ENCODE measurements around the gene DUSP28. TPM values are rescaled to one million over a fixed set of nuclear protein-coding genes. Genes with fewer than 3 reads are reported as not detected.

DUSP28 gene, protein sequence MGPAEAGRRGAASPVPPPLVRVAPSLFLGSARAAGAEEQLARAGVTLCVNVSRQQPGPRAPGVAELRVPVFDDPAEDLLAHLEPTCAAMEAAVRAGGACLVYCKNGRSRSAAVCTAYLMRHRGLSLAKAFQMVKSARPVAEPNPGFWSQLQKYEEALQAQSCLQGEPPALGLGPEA
- total RNA-seq: 8.6 and 10.7 TPM in 2 replicates

DNA sequence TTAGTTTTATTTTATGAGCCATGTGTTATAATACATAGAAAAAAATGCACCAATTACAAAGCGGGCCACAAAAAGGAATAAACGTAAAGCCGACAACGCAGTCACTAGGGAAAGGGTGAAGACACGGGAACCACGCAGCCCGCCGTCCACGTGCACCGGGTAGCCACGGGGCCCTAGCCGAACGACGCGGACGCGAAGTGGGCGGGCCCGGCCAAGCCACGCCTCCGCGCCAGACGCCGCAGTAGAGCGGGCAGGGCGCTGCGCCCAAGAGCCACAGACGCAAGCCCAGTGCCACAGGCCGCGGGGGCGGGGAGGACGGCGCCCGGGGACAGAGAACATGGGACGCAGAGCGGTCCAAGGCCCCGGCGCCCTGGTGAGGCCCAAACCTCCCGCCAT, at the start of gene DUSP28:
Gene DUSP28 (plus strand): TSS at position 274 of the 396 bp plus-strand sequence. CDS start 328 bp downstream, outside the sequence.
- H3K4me1 Mint-ChIP-seq (ENCODE audit: low read depth): peaks cover 69% of the 10 kb centered on the region
- peak within 1 kb of the TSS; percentile 90 for H3K4me3 Mint-ChIP-seq
- intact Hi-C loops (cut with micrococcal nuclease): loop anchor here (2.0 to 10.0 kb wide), 7 partner anchors 125 to 1321 kb away; partner anchors contain the start of genes COPS9, FARP2, GPC1 and NDUFA10
- peaks cover 32% of the 10 kb centered on the region for H3K36me3 Mint-ChIP-seq (ENCODE audit: low read depth)
- peak; percentile 91 for DNase-seq (ENCODE audit: low spot score)
- no peaks in the 10 kb centered on the region for H3K27me3 Mint-ChIP-seq (ENCODE audit: insufficient read depth)
- H3K9me3 Mint-ChIP-seq: no peaks in the 10 kb centered on the region
- H3K27ac Mint-ChIP-seq: peak within 1 kb of the TSS; percentile 95

GRCh38 chr2:240510513-240511210, 49.5 kb upstream of the DUSP28 start:
- DNase-seq (ENCODE audit: low spot score): no peak
- H3K4me1 Mint-ChIP-seq (ENCODE audit: low read depth): peaks cover 9% of the 10 kb centered on the region
- no peaks in the 10 kb centered on the region for H3K27me3 Mint-ChIP-seq (ENCODE audit: insufficient read depth)
- intact Hi-C loops (cut with micrococcal nuclease): loop anchor here (5.0 to 10.0 kb wide), 2 partner anchors 112 to 194 kb away; no protein-coding TSS in a partner anchor
- no peak overlapping the region for H3K27ac Mint-ChIP-seq
- no peaks in the 10 kb centered on the region for H3K9me3 Mint-ChIP-seq
- no peak overlapping the region for H3K4me3 Mint-ChIP-seq
- no peaks in the 10 kb centered on the region for H3K36me3 Mint-ChIP-seq (ENCODE audit: low read depth)

- intact Hi-C loops (cut with micrococcal nuclease): loop anchor here (5.0 to 10.0 kb wide), 2 partner anchors 111 to 193 kb away; no protein-coding TSS in a partner anchor
- peaks cover 9% of the 10 kb centered on the region for H3K4me1 Mint-ChIP-seq (ENCODE audit: low read depth)
Observed at GRCh38 chr2:240511351-240512108, 48.6 kb upstream of the DUSP28 start.

DNA sequence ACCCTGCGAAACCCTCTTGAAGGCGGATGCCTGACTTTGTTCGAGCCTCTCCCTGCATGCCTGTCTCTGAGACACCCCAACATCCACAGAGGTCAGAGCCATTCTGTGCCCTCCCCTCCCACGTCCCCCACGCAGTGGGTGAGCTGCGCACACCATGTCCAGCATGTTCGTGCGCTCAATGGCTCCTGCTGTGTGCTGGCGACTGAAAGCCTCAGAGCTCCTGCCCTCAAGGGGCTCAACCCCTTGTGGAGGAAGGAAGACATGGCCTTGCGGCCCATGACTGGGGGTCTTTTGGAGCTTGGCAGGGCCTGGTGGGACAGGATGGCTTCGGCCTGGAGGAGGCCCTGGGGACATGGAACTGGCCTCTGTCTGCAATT, 48.1 kb upstream of the DUSP28 start:
- no peak for DNase-seq (ENCODE audit: low spot score)
- peaks cover 2% of the 10 kb centered on the region for H3K36me3 Mint-ChIP-seq (ENCODE audit: low read depth)
- peaks cover 9% of the 10 kb centered on the region for H3K4me1 Mint-ChIP-seq (ENCODE audit: low read depth)
- H3K27me3 Mint-ChIP-seq (ENCODE audit: insufficient read depth): no peaks in the 10 kb centered on the region
- intact Hi-C loops (cut with micrococcal nuclease): loop anchor here (5.0 to 10.0 kb wide), 2 partner anchors 110 to 193 kb away; no protein-coding TSS in a partner anchor
- no peak overlapping the region for H3K27ac Mint-ChIP-seq
- H3K9me3 Mint-ChIP-seq: no peaks in the 10 kb centered on the region
- no peak overlapping the region for H3K4me3 Mint-ChIP-seq

More at GRCh38 chr2:240511351-240512108, 48.6 kb upstream of the DUSP28 start:
- H3K4me3 Mint-ChIP-seq: no peak overlapping the region
- no peak for DNase-seq (ENCODE audit: low spot score)
- H3K9me3 Mint-ChIP-seq: no peaks in the 10 kb centered on the region
- no peaks in the 10 kb centered on the region for H3K27me3 Mint-ChIP-seq (ENCODE audit: insufficient read depth)
- peaks cover under 1% of the 10 kb centered on the region for H3K36me3 Mint-ChIP-seq (ENCODE audit: low read depth)
- no peak overlapping the region for H3K27ac Mint-ChIP-seq

- no peak overlapping the region for H3K27ac Mint-ChIP-seq
- no peak for DNase-seq (ENCODE audit: low spot score)
- H3K4me1 Mint-ChIP-seq (ENCODE audit: low read depth): peaks cover 9% of the 10 kb centered on the region
- no peak overlapping the region for H3K4me3 Mint-ChIP-seq
- H3K27me3 Mint-ChIP-seq (ENCODE audit: insufficient read depth): no peaks in the 10 kb centered on the region
- H3K36me3 Mint-ChIP-seq (ENCODE audit: low read depth): peaks cover 2% of the 10 kb centered on the region
- H3K9me3 Mint-ChIP-seq: no peaks in the 10 kb centered on the region
- intact Hi-C loops (cut with micrococcal nuclease): loop anchor here (5.0 to 10.0 kb wide), 2 partner anchors 109 to 192 kb away; no protein-coding TSS in a partner anchor
Observed at GRCh38 chr2:240512666-240513535, 47.3 kb upstream of the DUSP28 start.

DNA sequence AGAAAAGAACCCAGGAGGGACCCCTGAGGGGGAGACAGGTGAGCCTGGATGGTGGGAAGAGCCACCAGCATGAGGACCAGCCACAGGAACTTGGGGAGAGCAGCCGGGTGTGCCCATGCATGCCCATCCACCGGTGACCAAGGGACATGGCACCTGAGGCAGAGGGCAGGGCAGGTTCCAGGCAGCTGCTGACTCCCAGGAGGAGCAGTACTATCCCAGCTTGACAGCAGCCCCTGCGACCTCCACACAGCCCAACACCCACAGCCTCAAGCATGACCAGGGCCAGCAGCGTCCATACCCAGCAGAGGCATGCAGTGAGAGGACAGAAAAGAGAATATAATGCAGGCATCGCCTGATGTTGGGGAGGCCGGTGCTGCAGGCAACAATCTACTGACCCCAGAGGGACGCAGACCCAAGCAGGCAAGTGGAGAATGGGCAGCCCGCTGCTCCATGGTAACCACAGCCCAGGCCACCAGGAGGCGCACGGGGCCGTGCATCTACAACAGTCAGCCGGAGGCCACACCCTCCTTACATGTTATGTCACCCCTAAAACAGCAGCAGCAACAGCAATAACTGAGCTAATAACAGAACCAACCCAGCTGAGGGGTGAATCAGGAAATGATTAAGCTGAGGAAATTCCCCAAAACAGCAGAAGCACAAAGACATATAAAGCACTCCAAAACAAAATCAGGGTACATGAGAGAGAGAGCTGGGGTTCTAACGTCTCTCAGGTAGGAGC, 46.4 kb upstream of the DUSP28 start:
- Mint-ChIP-seq H3K36me3 (ENCODE audit: low read depth) (peaks cover 2% of the 10 kb centered on the region), H3K27me3 (ENCODE audit: insufficient read depth) (no peaks in the 10 kb centered on the region), H3K4me1 (ENCODE audit: low read depth) (peaks cover 9% of the 10 kb centered on the region), H3K9me3 (no peaks in the 10 kb centered on the region), H3K27ac (peak overlapping the region; percentile 9), H3K4me3 (no peak overlapping the region)
- DNase-seq (ENCODE audit: low spot score): peak; percentile 74
- intact Hi-C loops (cut with micrococcal nuclease): loop anchor here (1.0 to 10.0 kb wide), 6 partner anchors 48 to 327 kb away; partner anchors contain the start of gene CAPN10

- intact Hi-C loops (cut with micrococcal nuclease): loop anchor here (1.0 to 10.0 kb wide), 6 partner anchors 47 to 326 kb away; partner anchors contain the start of gene CAPN10
- Mint-ChIP-seq H3K4me1 (ENCODE audit: low read depth) (peaks cover 9% of the 10 kb centered on the region), H3K9me3 (no peaks in the 10 kb centered on the region), H3K36me3 (ENCODE audit: low read depth) (peaks cover 4% of the 10 kb centered on the region), H3K27me3 (ENCODE audit: insufficient read depth) (peaks cover 1% of the 10 kb centered on the region), H3K4me3 (no peak overlapping the region), H3K27ac (no peak overlapping the region)
- no peak for DNase-seq (ENCODE audit: low spot score)
Observed at GRCh38 chr2:240514631-240515030, 45.5 kb upstream of the DUSP28 start.

- peaks cover 9% of the 10 kb centered on the region for H3K4me1 Mint-ChIP-seq (ENCODE audit: low read depth)
- H3K27me3 Mint-ChIP-seq (ENCODE audit: insufficient read depth): peaks cover 1% of the 10 kb centered on the region
- H3K36me3 Mint-ChIP-seq (ENCODE audit: low read depth): peaks cover 6% of the 10 kb centered on the region
- intact Hi-C loops (cut with micrococcal nuclease): loop anchor here (10.0 kb wide), 1 partner anchor 187 kb away; no protein-coding TSS in a partner anchor
- DNase-seq (ENCODE audit: low spot score): no peak
- peaks cover 2% of the 10 kb centered on the region for H3K9me3 Mint-ChIP-seq
- no peak overlapping the region for H3K27ac Mint-ChIP-seq
- no peak overlapping the region for H3K4me3 Mint-ChIP-seq
Observed at GRCh38 chr2:240517342-240517741, 42.8 kb upstream of the DUSP28 start.

DNA sequence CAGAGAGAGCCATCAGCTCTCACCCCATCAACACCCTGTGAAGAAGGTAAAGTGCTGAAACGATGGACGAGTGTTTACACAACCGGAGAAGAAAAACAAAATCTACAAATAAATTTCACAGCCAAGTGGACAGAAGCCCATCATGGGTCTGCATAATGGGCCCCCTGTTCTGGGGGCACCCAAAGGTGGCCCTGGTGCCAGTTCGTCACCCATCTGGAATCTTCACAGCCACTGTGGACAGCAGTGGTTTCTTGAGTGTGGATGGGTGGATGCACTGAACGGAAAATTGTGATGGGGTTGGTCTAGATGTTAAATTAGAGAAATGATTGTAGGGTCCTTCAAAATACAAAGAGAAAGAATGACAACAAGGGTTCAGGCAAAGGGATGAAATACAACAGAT, 41.2 kb upstream of the DUSP28 start:
- H3K4me3 Mint-ChIP-seq: no peak overlapping the region
- no peak for DNase-seq (ENCODE audit: low spot score)
- H3K36me3 Mint-ChIP-seq (ENCODE audit: low read depth): peaks cover 12% of the 10 kb centered on the region
- H3K4me1 Mint-ChIP-seq (ENCODE audit: low read depth): peaks cover 6% of the 10 kb centered on the region
- H3K9me3 Mint-ChIP-seq: peaks cover 11% of the 10 kb centered on the region
- H3K27me3 Mint-ChIP-seq (ENCODE audit: insufficient read depth): peaks cover 3% of the 10 kb centered on the region
- intact Hi-C loops (cut with micrococcal nuclease): loop anchor here (10.0 kb wide), 1 partner anchor 186 kb away; no protein-coding TSS in a partner anchor
- H3K27ac Mint-ChIP-seq: no peak overlapping the region

- DNase-seq (ENCODE audit: low spot score): no peak
- Mint-ChIP-seq H3K4me1 (ENCODE audit: low read depth) (no peaks in the 10 kb centered on the region), H3K27ac (no peak overlapping the region), H3K36me3 (ENCODE audit: low read depth) (peaks cover 17% of the 10 kb centered on the region), H3K4me3 (no peak overlapping the region), H3K27me3 (ENCODE audit: insufficient read depth) (peaks cover 3% of the 10 kb centered on the region), H3K9me3 (peaks cover 16% of the 10 kb centered on the region)
- intact Hi-C loops (cut with micrococcal nuclease): loop anchor here (10.0 kb wide), 1 partner anchor 185 kb away; no protein-coding TSS in a partner anchor
Observed at GRCh38 chr2:240519396-240520129, 40.6 kb upstream of the DUSP28 start.

Measured in activated T-helper 1 cell treated with anti-CD3 and anti-CD28 coated beads, Interleukin-12 subunit alpha, Interleukin-12 subunit beta, Interleukin-2, Interleukin-4 antibody, amounts not matched to agents 30 ng/mL and 10 ng/mL and 1 ng/mL, durations not matched to agents 14 hours and 24 hours and 36 hours (primary cell).